Measurements from ENCODE around the gene ANO1. TPM values are rescaled to one million over a fixed set of nuclear protein-coding genes. Genes with fewer than 3 reads are reported as not detected.

Gene ANO1
- polyA plus RNA-seq, 3 donors: not detected

DNA sequence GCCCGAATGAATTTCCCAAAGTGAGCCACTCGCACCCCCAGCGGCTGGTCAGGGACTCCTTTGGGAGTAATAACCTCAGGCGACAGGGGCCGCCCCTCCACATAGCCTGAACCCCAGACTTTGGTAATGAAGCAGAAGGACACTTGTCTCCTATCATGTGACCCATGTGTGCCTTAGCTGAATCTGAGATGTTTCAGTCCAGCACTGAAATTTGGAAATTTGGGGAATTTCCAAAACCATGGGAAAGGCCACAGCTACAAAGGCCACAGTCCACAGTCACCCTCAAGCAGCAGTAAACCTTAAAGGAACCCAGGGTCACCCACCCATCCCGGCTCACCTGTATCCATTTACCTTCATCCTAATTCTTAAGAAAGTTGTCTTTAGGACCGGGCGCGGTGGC, 73.6 kb downstream of the ANO1 start:
- Mint-ChIP-seq H3K4me3 (no peak overlapping the region), H3K27ac (no peak overlapping the region), H3K4me1 (no peaks in the 10 kb centered on the region), H3K27me3 (ENCODE audit: low read depth in 3 of 3) (peaks cover 4 to 22% (median 7%) of the 10 kb centered on the region in 3 donors), H3K9me3 (peaks cover 0 to 4% (median 0%) of the 10 kb centered on the region in 7 donors), H3K36me3 (no peaks in the 10 kb centered on the region)
- TF ChIP-seq, protein P1, sequence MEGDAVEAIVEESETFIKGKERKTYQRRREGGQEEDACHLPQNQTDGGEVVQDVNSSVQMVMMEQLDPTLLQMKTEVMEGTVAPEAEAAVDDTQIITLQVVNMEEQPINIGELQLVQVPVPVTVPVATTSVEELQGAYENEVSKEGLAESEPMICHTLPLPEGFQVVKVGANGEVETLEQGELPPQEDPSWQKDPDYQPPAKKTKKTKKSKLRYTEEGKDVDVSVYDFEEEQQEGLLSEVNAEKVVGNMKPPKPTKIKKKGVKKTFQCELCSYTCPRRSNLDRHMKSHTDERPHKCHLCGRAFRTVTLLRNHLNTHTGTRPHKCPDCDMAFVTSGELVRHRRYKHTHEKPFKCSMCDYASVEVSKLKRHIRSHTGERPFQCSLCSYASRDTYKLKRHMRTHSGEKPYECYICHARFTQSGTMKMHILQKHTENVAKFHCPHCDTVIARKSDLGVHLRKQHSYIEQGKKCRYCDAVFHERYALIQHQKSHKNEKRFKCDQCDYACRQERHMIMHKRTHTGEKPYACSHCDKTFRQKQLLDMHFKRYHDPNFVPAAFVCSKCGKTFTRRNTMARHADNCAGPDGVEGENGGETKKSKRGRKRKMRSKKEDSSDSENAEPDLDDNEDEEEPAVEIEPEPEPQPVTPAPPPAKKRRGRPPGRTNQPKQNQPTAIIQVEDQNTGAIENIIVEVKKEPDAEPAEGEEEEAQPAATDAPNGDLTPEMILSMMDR (IDR thresholded peaks at IDR 0.05): no peak
- Histone ChIP-seq H4K20me1 (ENCODE audit: insufficient read depth, low read length) (no peaks in the 10 kb centered on the region), H3K79me2 (ENCODE audit: insufficient read depth, low read length) (no peaks in the 10 kb centered on the region), H3K36me3 (replicated peaks in 1 of 2; ENCODE audit: control insufficient read depth in 1 of 2, insufficient read depth in 2 of 2, low read length in 2 of 2) (no peaks in the 10 kb centered on the region), H3K9ac (ENCODE audit: insufficient read depth, low read length, poor library complexity, severe bottlenecking) (no peak overlapping the region), H3K27me3 (ENCODE audit: control insufficient read depth in 2 of 2, insufficient read depth in 2 of 2, low read length in 2 of 2) (no peaks in the 10 kb centered on the region), H3K9me3 (replicated peaks in 1 of 2; ENCODE audit: control insufficient read depth in 1 of 2, insufficient read depth in 1 of 2, low read length in 2 of 2) (no peaks in the 10 kb centered on the region), H3K4me1 (ENCODE audit: control insufficient read depth in 1 of 2, insufficient read depth in 2 of 2, low read length in 2 of 2) (no peaks in the 10 kb centered on the region), H3K4me3 (replicated peaks in 1 of 3; ENCODE audit: low read depth in 2 of 3, low read length in 3 of 3) (no peak overlapping the region), H2AFZ (ENCODE audit: insufficient read depth, low read depth, low read length, poor library complexity, severe bottlenecking) (no peak overlapping the region), H3K4me2 (replicated peaks; ENCODE audit: extremely low read depth, low read length, poor library complexity, severe bottlenecking) (no peak overlapping the region), H3K27ac (ENCODE audit: low read depth in 1 of 2, low read length in 2 of 2) (no peak overlapping the region)
- WGBS (ENCODE audit: insufficient coverage): 100% methylated on average over 6 of the region's 9 CpGs
- no peak for DNase-seq
- intact Hi-C loops (cut with micrococcal nuclease): no loop called here

DNA sequence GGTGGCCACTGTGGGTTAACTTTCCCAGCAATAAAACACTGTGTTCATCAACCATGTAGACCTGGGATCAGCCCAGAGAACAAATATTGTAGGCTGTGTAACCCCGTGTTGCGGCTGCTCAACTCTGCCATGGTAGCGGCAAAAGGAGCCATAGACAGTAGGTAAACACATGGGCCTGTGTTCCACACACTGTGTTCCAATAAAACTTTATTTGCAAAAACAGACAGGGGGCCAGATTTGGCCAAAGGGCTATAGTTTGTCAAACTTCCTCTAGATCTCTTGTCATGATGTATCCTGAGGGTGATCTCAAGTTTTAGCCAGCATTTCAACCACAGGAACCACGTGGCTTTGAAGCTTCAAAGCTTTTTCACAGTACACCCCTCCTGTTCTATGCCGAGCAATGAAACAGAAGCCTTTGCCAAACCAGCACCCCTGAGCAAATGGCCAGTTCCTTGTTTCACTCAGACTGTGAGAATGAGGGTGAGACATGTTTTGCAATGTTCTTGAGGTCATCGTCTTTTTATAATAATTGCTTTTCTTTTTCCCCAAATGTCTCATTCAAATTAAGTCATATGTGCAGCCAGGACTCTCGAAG, 75.1 kb downstream of the ANO1 start:
- no peaks in the 10 kb centered on the region for H3K4me1 Mint-ChIP-seq
- no peaks in the 10 kb centered on the region for H3K36me3 Mint-ChIP-seq
- intact Hi-C loops (cut with micrococcal nuclease): no loop called here
- no peak overlapping the region for H3K4me3 Mint-ChIP-seq
- no peaks in the 10 kb centered on the region for H3K9me3 ChIP-seq (replicated peaks in 1 of 2; ENCODE audit: control insufficient read depth in 1 of 2, insufficient read depth in 1 of 2, low read length in 2 of 2)
- no peak overlapping the region for H3K4me3 ChIP-seq (replicated peaks in 1 of 3; ENCODE audit: low read depth in 2 of 3, low read length in 3 of 3)
- TF ChIP-seq, protein P1 (IDR thresholded peaks at IDR 0.05): no peak
- H4K20me1 ChIP-seq (ENCODE audit: insufficient read depth, low read length): no peaks in the 10 kb centered on the region
- no peaks in the 10 kb centered on the region for H3K4me1 ChIP-seq (ENCODE audit: control insufficient read depth in 1 of 2, insufficient read depth in 2 of 2, low read length in 2 of 2)
- no peak overlapping the region for H2AFZ ChIP-seq (ENCODE audit: insufficient read depth, low read depth, low read length, poor library complexity, severe bottlenecking)
- DNase-seq: no peak
- H3K36me3 ChIP-seq (replicated peaks in 1 of 2; ENCODE audit: control insufficient read depth in 1 of 2, insufficient read depth in 2 of 2, low read length in 2 of 2): no peaks in the 10 kb centered on the region
- H3K27ac Mint-ChIP-seq: no peak overlapping the region
- no peak overlapping the region for H3K4me2 ChIP-seq (replicated peaks; ENCODE audit: extremely low read depth, low read length, poor library complexity, severe bottlenecking)
- H3K9me3 Mint-ChIP-seq: peaks cover 0 to 4% (median 0%) of the 10 kb centered on the region in 7 donors
- 97% methylated on average over 3 of the region's 7 CpGs for WGBS (ENCODE audit: insufficient coverage)
- H3K27me3 ChIP-seq (ENCODE audit: control insufficient read depth in 2 of 2, insufficient read depth in 2 of 2, low read length in 2 of 2): no peaks in the 10 kb centered on the region
- H3K79me2 ChIP-seq (ENCODE audit: insufficient read depth, low read length): no peaks in the 10 kb centered on the region
- no peak overlapping the region for H3K27ac ChIP-seq (ENCODE audit: low read depth in 1 of 2, low read length in 2 of 2)
- no peak overlapping the region for H3K9ac ChIP-seq (ENCODE audit: insufficient read depth, low read length, poor library complexity, severe bottlenecking)
- H3K27me3 Mint-ChIP-seq (ENCODE audit: low read depth in 3 of 3): peaks cover 0 to 11% (median 7%) of the 10 kb centered on the region in 3 donors
